NCI-H82 (cell line): ENCODE measurements around the gene F2RL3.
A peak's percentile ranks its signal among the peaks of the same experiment; 100 is the strongest.

ENCODE experiments used
- DNase-seq: peaks from one replicate; lab custom pipeline; 2025; lab: John Stamatoyannopoulos, UW

F2RL3 gene

GRCh38 chr19:16895467-16896145 lies 6.8 kb downstream of the F2RL3 start:
- peak; percentile 73 for DNase-seq

GRCh38 chr19:16896146-16897028 lies 7.6 kb downstream of the F2RL3 start:
- peak; percentile 60 for DNase-seq

GRCh38 chr19:16897029-16897855 lies 8.4 kb downstream of the F2RL3 start:
- peak; percentile 87 for DNase-seq

GRCh38 chr19:16897856-16898161 lies 9.0 kb downstream of the F2RL3 start:
- no peak for DNase-seq

- DNase-seq, result no peak
These were observed 9.7 kb downstream of the F2RL3 start for GRCh38 chr19:16898361-16899015.

GRCh38 chr19:16899566-16900075 lies 10.8 kb downstream of the F2RL3 start:
- peak; percentile 42 for DNase-seq

GRCh38 chr19:16901491-16902175 lies 12.8 kb downstream of the F2RL3 start:
- DNase-seq, result peak; percentile 35

GRCh38 chr19:16902545-16902944 lies 13.7 kb downstream of the F2RL3 start:
- no peak for DNase-seq

- DNase-seq, result no peak
These were observed 14.5 kb downstream of the F2RL3 start for GRCh38 chr19:16903347-16903746.

GRCh38 chr19:16904599-16904998 lies 15.8 kb downstream of the F2RL3 start:
- DNase-seq, result no peak

- no peak for DNase-seq
These were observed 20.0 kb downstream of the F2RL3 start for GRCh38 chr19:16908759-16909158.

- DNase-seq, result no peak
These were observed 22.2 kb downstream of the F2RL3 start for GRCh38 chr19:16911046-16911445.

- no peak for DNase-seq
These were observed 24.0 kb downstream of the F2RL3 start for GRCh38 chr19:16912780-16913179.

- no peak for DNase-seq
These were observed 25.6 kb downstream of the F2RL3 start for GRCh38 chr19:16914421-16914820.

GRCh38 chr19:16915135-16915534 lies 26.3 kb downstream of the F2RL3 start:
- no peak for DNase-seq

GRCh38 chr19:16915734-16916133 lies 26.9 kb downstream of the F2RL3 start:
- DNase-seq, result no peak

GRCh38 chr19:16917401-16917800 lies 28.6 kb downstream of the F2RL3 start:
- DNase-seq, result no peak

- DNase-seq, result no peak
These were observed 30.7 kb downstream of the F2RL3 start for GRCh38 chr19:16919496-16919895.

GRCh38 chr19:16920816-16921529 lies 32.2 kb downstream of the F2RL3 start:
- DNase-seq, result no peak

GRCh38 chr19:16921766-16922591 lies 33.2 kb downstream of the F2RL3 start:
- DNase-seq, result no peak
